NCI-H82 (cell line): Measurements from ENCODE around the gene SLC34A3.

Experiments
- DNase-seq: peaks from one replicate; lab custom pipeline; 2025; lab: John Stamatoyannopoulos, UW

SLC34A3 gene

GRCh38 chr9:137195525-137196220 is 35.0 kb upstream of the SLC34A3 start:
- DNase-seq: peak; percentile 42

- DNase-seq: no peak
Measured at GRCh38 chr9:137198051-137198901, 32.4 kb upstream of the SLC34A3 start.

GRCh38 chr9:137198902-137199283 is 31.8 kb upstream of the SLC34A3 start:
- DNase-seq: no peak

DNA sequence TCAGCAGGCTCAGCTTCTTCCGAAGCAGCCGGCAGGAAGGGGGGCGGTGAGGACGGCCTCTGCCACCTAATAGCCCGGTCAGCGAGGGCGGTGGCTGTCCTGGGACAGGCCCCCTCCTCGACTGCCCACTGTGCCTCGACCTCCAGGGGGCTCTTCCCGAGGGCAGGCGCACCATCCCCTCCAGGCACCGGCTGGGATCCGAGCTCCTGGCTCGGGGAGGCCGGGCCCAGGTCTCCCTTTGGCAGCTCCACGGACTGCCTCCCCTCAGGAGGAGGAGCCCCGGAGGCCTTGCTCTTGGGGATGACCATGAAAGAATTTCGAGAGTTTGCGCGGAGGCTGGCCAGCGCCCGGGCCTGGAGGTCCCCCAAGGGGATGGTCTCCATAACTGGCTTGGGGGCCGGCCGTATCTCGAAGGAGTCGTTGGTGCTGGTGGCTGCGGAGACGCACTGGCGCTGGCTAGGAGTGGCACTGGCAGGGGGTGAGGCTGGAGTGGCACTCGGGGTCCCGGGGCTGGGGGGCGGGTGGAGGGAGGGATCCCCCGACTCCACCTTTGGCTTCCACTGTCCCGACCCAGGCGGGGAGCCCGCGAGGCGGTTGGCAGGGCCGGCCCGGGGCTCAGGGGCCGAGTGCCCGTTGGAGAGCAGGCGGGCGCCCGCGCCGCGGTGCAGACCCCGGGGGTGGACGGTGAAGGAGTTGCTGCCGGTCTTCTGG is 31.1 kb upstream of the SLC34A3 start:
- no peak for DNase-seq

GRCh38 chr9:137200311-137201204 is 30.1 kb upstream of the SLC34A3 start, which contains the start of gene TPRN:
TSS of gene TPRN (minus strand) at chr9:137200741. CDS start at chr9:137200711, 30 bp downstream.
- peak; percentile 100 for DNase-seq

DNA sequence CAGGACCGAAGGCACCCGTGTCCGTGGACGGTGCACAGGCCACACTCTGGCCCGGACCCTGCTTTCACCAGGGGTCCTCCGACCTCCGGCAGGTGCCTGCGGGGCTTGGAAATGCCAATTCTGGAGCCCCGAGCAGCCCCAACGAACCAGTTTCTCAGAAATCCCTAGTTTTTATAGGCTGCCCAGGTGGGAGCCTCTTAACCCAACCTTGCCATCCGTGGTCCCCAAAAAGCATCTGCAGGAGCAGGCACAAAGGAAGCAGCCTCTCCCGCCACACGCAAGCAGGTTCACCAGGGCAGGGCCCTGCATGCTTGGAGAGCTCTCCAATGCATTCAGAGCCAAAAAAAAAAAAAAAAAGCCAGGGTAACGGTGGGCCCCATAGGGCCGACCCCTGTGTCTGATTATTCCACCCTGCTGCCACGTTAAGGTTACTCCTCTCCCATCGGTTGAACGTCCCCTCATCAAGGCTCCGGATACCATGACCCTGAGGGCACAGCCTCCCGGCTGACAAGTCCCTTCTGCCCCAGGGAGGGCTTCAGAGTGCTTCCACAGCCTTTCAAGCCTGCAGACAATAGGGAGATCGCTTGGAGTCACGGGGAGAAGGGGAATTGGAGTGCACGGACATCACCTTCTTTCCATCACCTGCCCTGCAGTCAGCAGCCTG is 29.4 kb upstream of the SLC34A3 start:
- no peak for DNase-seq

- DNase-seq: no peak
Measured at GRCh38 chr9:137202966-137203365, 27.7 kb upstream of the SLC34A3 start.

DNA sequence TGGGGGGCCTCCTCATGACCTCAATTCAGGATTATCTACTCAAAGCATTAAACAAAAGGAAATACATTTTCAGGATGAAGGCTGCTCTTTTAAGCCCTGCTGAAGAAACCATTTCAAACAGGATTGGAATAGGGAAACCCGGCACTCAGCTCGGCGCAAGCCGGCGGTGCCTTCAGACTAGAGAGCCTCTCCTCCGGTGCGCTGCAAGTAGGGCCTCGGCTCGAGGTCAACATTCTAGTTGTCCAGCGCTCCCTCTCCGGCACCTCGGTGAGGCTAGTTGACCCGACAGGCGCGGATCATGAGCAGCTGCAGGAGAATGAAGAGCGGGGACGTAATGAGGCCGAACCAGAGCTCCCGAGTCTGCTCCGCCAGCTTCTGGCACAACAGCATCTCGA is 26.0 kb upstream of the SLC34A3 start:
- no peak for DNase-seq

DNA sequence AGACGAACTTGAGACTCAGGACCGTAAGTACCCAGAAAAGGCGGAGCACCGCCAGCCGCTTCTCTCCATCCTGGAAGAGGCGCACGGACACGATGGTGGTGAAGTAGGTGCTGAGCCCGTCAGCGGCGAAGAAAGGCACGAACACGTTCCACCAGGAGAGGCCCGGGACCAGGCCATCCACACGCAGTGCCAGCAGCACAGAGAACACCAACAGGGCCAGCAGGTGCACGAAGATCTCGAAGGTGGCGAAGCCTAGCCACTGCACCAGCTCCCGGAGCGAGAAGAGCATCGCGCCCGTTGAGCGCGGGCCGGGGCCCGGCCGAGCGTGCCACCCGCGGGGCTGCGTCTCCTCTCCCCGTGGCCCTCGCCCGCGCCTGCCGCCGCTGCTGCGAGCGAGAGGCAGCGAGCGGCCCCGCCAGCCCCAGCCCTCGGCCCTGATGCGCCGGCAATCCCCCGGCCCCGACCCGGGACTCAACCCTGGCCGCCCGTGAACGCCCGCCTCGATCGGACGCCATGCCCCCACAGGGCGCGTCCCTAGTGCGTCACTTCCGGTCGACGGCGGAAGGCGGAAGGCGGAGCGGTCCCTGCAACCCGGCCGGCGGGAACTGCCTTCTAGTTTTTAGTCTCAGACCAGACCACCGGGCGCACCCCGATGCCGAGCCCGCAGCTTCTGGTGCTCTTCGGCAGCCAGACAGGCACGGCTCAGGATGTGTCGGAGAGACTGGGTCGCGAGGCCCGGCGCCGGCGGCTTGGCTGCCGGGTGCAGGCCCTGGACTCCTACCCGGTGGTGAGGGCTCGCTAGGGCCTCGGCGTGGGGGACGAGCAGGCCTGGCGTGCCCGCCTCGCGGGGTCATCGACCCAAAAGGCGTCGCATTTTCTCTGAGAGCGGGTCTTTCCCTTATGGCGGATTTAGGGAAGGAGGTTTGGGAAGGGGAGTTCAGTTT is 25.3 kb upstream of the SLC34A3 start, which contains the start of the genes NDOR1 and TMEM203:
TSS of gene NDOR1 (plus strand) at position 575 of the 944 bp plus-strand sequence. CDS start at position 653, 78 bp downstream.
TSS of gene TMEM203 (minus strand) at position 523 of the 944 bp plus-strand sequence. CDS start at position 289, 234 bp downstream.
- DNase-seq: peak; percentile 89

- no peak for DNase-seq
Measured at GRCh38 chr9:137206602-137207001, 24.1 kb upstream of the SLC34A3 start.

GRCh38 chr9:137211532-137211931 is 19.2 kb upstream of the SLC34A3 start:
- DNase-seq: no peak

GRCh38 chr9:137212520-137212919 is 18.2 kb upstream of the SLC34A3 start:
- no peak for DNase-seq

DNA sequence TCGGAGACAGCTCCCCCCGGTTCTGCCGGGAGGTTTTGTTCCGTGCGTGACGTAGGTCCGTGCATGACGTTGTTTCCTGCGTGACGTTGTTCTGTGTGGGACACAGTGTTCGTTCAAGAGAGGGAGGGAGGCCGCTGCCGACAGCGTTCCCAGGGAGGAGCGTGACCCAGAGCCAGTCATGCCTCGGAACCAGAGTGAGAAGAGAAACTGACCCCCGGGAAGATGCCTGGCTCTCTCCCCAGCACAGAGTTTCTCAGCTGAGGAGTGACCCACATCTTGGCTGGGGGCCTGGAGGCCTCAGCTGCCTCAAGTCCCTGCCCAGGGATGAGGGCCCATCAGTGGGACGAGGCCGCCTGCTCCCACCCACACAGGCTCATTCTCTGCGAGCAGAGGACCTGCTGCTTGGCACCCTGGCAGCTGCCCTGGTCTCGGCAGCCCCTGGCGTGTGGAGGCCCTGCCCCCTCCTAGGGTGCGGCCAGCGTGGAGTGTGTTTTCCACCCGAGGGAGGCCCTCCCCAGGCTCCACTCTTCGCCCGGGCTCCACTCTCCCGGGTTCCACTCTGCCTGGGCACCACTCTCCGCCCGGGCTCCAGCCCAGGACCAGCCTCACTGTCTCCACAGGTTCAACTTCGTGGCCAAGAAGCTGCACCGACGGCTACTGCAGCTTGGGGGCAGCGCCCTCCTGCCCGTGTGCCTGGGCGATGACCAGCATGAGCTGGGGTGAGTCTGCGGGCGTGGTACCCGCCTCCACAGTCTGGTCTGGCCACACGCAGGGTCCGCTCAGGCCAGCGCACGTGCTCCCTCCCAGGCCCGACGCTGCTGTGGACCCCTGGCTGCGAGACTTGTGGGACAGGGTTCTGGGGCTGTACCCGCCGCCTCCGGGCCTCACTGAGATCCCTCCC is 17.3 kb upstream of the SLC34A3 start:
- no peak for DNase-seq

GRCh38 chr9:137214620-137215019 is 16.1 kb upstream of the SLC34A3 start:
- DNase-seq: no peak

- DNase-seq: no peak
Measured at GRCh38 chr9:137215196-137215986, 15.3 kb upstream of the SLC34A3 start.

- no peak for DNase-seq
Measured at GRCh38 chr9:137216188-137216965, 14.3 kb upstream of the SLC34A3 start.
